SK-N-MC (cell line): ENCODE data around the gene ACSM6.
"Not testable (repeated sequence)": the region's sequence is repeated elsewhere in the genome, so short reads cannot be mapped to it uniquely, and the experiment has no call there.

Source experiments
- DNase-seq: peaks from one replicate; pipeline ENCODE4 v3.0.0-alpha.2; 2011; ENCODE audit warnings: low read depth, low spot score
- H3K27ac ChIP-seq: fragments of 200-600 bp; sonication (generic); 2 replicates; pipeline ENCODE4 v1.5.1; 2016; ENCODE audit warnings: mixed run types
- H3K36me3 ChIP-seq: fragments of 200-600 bp; sonication (generic); 2 replicates; pipeline ENCODE4 v1.6.1; 2017; ENCODE audit warnings: antibody characterized with exemption, low read length, mixed read lengths; ENCODE audit not compliant: insufficient read depth
- H3K4me3 ChIP-seq: fragments of 200-600 bp; sonication (generic); 2 replicates; pipeline ENCODE4 v1.5.1; 2016
- H3K9ac ChIP-seq: fragments of 200-600 bp; sonication (generic); 2 replicates; pipeline ENCODE4 v1.8.0; 2017; ENCODE audit warnings: mixed run types, mixed read lengths; ENCODE audit not compliant: insufficient read length
- H3K9me3 ChIP-seq: fragments of 200-600 bp; sonication (generic); 2 replicates; pipeline ENCODE4 v1.6.1; 2017; ENCODE audit warnings: low read depth, mild to moderate bottlenecking, antibody characterized with exemption, low read length, moderate library complexity, mixed read lengths
- EZH2 ChIP-seq: fragments of 200-600 bp; sonication (generic); IDR thresholded peaks from one replicate; pipeline ENCODE4 v1.6.1; 2017; ENCODE audit warnings: antibody characterized with exemption
- FOXP2 ChIP-seq: optimal IDR thresholded peaks from 2 replicates; pipeline ENCODE3; 2011; ENCODE audit warnings: mild to moderate bottlenecking, moderate library complexity; ENCODE audit not compliant: insufficient read depth; ENCODE audit errors: extremely low read length, control extremely low read depth
- POLR2AphosphoS5 ChIP-seq: IDR thresholded peaks from 2 replicates; pipeline ENCODE4 v1.6.1; 2012; ENCODE audit warnings: mild to moderate bottlenecking, low read depth, low read length, borderline replicate concordance

The ACSM6 gene

DNA sequence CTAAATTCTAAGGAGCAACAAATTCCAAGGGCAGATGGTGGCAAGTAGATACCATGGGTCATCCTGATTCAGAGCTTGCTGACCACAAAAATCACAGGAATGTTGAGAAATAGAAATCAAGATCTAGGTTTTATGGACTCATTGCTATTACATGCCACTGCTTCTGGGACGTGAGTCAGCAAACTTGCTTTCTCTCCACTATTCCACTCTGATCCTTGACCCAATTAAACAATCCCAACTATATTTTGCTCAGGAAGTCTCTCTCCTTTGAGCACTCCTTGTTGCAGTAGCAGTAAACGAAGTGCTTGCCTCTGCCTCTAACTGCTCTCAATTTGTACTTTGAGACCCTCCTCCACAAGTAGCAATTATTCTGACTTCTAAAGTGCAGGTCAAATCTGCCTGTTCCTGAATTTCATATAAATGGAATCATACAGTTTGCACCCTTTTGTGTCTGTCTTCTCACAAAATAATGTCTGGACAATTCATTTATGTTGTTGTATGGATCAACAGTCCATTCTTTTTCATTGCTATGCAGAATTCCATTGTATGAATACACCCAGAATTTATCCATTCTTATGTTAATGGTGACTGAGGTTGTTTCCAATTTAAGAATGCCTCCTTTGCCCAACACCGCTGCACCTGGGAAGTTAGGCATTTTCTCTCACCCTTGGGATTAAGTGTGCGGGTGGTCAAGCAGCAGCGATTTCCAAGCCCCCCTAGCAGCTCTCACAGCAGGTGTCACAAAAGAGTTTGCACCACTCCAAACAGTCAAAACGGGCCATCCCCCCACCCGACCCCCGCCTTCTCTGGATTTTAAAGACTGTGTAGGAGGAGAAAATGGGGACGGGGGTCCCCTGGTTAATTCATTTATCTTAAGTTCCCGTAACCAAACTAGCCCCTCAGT lies 35.9 kb downstream of the ACSM6 start:
- Histone ChIP-seq H3K9ac (no peak overlapping the region), H3K9me3 (no peaks in the 10 kb centered on the region), H3K27ac (no peak overlapping the region), H3K36me3 (no peaks in the 10 kb centered on the region), H3K4me3 (no peak overlapping the region)
- TF ChIP-seq EZH2 (no peak), FOXP2 (no peak), POLR2AphosphoS5 (no peak)
- no peak for DNase-seq

- H3K27ac ChIP-seq, H3K9ac ChIP-seq, H3K4me3 ChIP-seq, DNase-seq, H3K9me3 ChIP-seq, H3K36me3 ChIP-seq: not testable (repeated sequence)
Observed at GRCh38 chr10:95230677-95231586, 36.9 kb downstream of the ACSM6 start.

GRCh38 chr10:95233377-95234034 lies 39.5 kb downstream of the ACSM6 start:
- H3K36me3 ChIP-seq = no peaks in the 10 kb centered on the region
- H3K9ac ChIP-seq = no peak overlapping the region
- DNase-seq = no peak
- no peak overlapping the region for H3K4me3 ChIP-seq
- H3K27ac ChIP-seq = no peak overlapping the region
- TF ChIP-seq FOXP2 (no peak), POLR2AphosphoS5 (no peak), EZH2 (no peak)
- no peaks in the 10 kb centered on the region for H3K9me3 ChIP-seq

DNA sequence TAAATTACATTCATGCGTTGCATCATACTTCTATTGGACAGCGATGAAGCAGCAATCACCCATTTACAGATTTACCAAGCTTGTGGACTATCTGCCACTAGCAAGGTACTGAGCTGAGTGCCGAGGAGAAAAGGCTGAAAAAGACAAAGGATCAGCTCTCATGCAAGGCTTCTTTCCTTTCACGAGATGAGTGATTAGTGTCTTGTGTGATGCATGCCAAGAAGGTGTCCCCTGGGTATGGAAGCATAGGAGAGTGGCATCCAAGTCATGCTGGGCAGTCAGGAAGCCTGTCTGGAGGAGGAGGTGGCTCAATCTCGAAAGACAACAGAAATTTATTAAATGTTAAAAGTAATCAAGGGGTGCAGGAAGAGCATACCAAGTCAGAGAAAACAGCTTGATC lies 40.9 kb downstream of the ACSM6 start:
- Histone ChIP-seq H3K9ac (no peak overlapping the region), H3K27ac (no peak overlapping the region), H3K36me3 (no peaks in the 10 kb centered on the region), H3K4me3 (no peak overlapping the region), H3K9me3 (no peaks in the 10 kb centered on the region)
- DNase-seq = no peak
- TF ChIP-seq POLR2AphosphoS5 (no peak), EZH2 (no peak), FOXP2 (no peak)

DNA sequence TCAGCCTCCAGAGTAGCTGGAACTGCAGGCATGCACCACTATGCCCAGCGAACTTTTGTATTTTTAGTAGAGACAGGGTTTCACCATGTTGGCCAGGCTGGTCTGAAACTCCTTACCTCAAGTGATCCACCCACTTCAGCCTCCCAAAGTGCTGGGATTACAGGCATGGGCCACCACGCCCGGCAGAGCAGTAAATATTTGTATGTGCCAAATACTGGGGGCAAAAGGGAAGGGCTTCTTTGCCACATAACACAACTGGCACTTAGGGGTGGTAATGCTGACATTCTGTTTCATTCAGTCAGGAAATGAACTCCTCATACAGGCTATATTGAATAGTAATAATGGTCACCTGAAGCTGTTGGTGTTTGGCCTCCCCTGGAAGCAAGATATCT lies 41.6 kb downstream of the ACSM6 start:
- no peak overlapping the region for H3K4me3 ChIP-seq
- H3K36me3 ChIP-seq = no peaks in the 10 kb centered on the region
- H3K9ac ChIP-seq = no peak overlapping the region
- no peak overlapping the region for H3K27ac ChIP-seq
- TF ChIP-seq EZH2 (no peak), FOXP2 (no peak), POLR2AphosphoS5 (no peak)
- no peak for DNase-seq
- H3K9me3 ChIP-seq = no peaks in the 10 kb centered on the region

GRCh38 chr10:95236068-95236903 lies 42.2 kb downstream of the ACSM6 start:
- H3K9me3 ChIP-seq = no peaks in the 10 kb centered on the region
- H3K27ac ChIP-seq = no peak overlapping the region
- no peaks in the 10 kb centered on the region for H3K36me3 ChIP-seq
- no peak overlapping the region for H3K9ac ChIP-seq
- DNase-seq = no peak
- TF ChIP-seq FOXP2 (no peak), EZH2 (no peak), POLR2AphosphoS5 (no peak)
- no peak overlapping the region for H3K4me3 ChIP-seq

DNA sequence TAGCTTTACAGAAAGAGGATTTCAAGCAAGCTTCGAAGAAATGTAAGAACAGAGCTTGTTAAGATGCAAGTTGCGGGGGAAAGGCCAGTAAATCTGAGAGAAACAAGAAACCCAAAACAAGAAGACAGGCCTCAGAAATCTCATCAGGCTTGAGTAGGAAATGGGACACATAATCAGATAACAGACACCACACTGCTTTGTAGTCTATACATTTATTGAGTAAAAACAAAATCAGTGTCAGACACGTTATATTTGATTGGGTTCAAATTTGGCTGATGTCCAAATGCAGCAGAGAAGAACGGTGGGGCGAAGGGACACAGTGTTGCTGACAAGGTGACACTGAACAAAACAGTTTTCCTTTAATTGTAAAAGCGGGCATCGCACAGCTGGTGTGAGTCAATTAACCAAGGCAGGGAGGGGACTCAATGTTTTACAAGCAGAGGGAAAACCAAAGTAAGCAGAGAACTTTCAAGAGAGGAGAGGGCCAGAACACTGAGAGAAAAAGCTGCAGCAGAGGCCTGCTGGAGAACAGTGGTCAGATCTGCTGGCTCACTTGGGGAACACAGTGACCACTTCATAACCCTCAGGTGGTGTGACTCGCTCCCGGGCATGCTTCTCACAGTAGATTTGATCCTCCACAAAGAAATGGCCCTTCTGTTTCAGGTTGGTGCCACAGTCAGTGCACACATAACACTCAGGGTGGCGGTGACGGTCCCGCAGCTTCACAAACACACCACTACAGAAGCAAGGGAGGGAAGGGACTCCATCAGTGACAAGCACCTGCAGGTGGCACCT lies 43.5 kb downstream of the ACSM6 start:
- no peak overlapping the region for H3K9ac ChIP-seq
- DNase-seq = no peak
- no peak overlapping the region for H3K27ac ChIP-seq
- no peaks in the 10 kb centered on the region for H3K36me3 ChIP-seq
- no peak for TF ChIP-seq FOXP2
- no peak for TF ChIP-seq EZH2
- no peak for TF ChIP-seq POLR2AphosphoS5
- no peaks in the 10 kb centered on the region for H3K9me3 ChIP-seq
- no peak overlapping the region for H3K4me3 ChIP-seq

- H3K4me3 ChIP-seq, DNase-seq, H3K36me3 ChIP-seq, H3K9ac ChIP-seq, H3K27ac ChIP-seq, H3K9me3 ChIP-seq: not testable (repeated sequence)
Observed at GRCh38 chr10:95240096-95240495, 46.1 kb downstream of the ACSM6 start.
